ENCODE measurements around the gene KIF1C.
A peak's percentile ranks its signal among the peaks of the same experiment; 100 is the strongest.

The KIF1C gene

GRCh38 chr17:5034063-5034462, 36.3 kb downstream of the KIF1C start:
- no peak overlapping the region for H3K9ac ChIP-seq (ENCODE audit: low read length)
- H2BK15ac ChIP-seq (replicated peaks; ENCODE audit: low read depth), result no peak overlapping the region
- no peak overlapping the region for H2BK120ac ChIP-seq (ENCODE audit: low read depth, low read length)
- no peaks in the 10 kb centered on the region for H3K79me2 ChIP-seq (ENCODE audit: control insufficient read depth, insufficient read depth, low read length)
- H3K4ac ChIP-seq (ENCODE audit: low read depth, low read length), result no peak overlapping the region
- no peak overlapping the region for H3K18ac ChIP-seq (ENCODE audit: low read length)
- H4K8ac ChIP-seq (ENCODE audit: low read depth, low read length), result no peak overlapping the region
- H3K4me2 ChIP-seq (ENCODE audit: low read length), result no peak overlapping the region
- no CpG with 5 or more reads among the region's 5 CpGs for WGBS (ENCODE audit: extremely low coverage, insufficient coverage, low lambda C conversion rate)
- no peak for DNase-seq
- no peaks in the 10 kb centered on the region for H3K79me1 ChIP-seq (ENCODE audit: low read length)
- no peaks in the 10 kb centered on the region for H3K4me1 ChIP-seq (ENCODE audit: control insufficient read depth, low read depth, low read length)
- H3K27me3 ChIP-seq (ENCODE audit: insufficient read depth, low read length, poor library complexity), result no peaks in the 10 kb centered on the region
- no peak overlapping the region for H3K56ac ChIP-seq (ENCODE audit: low read length)
- no peaks in the 10 kb centered on the region for H3K36me3 ChIP-seq (ENCODE audit: control insufficient read depth, insufficient read depth, low read length)
- no peak overlapping the region for H2BK5ac ChIP-seq (ENCODE audit: low read length)
- no peak overlapping the region for H4K5ac ChIP-seq (ENCODE audit: low read length)
- no peak overlapping the region for H3K27ac ChIP-seq (ENCODE audit: low read depth, low read length)
- H3K4me3 ChIP-seq (ENCODE audit: low read length), result no peak overlapping the region
- H2AK5ac ChIP-seq (ENCODE audit: low read length), result no peak overlapping the region
- H3K23ac ChIP-seq (ENCODE audit: low read length), result no peak overlapping the region

DNA sequence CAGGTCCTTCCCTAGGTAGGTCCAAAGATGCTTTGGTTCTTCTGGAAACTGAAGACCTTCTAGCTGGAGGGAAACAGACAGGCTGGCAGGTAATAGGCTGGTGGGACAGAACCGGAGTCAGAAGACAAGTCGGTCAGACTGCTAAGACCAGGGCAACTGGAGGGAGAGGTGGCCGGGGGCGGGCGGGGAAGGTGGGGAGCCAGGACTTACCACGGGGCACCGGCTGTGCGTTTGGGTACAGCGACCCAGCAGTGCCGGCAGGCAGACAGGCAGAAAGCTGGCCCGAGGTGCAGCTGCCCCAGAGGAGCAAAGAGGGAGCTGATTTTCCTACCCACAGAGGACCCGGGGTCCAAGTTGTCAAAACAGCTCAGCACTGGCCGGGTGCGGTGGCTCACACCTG, 36.9 kb downstream of the KIF1C start:
- DNase-seq, result no peak
- no peak overlapping the region for H3K4ac ChIP-seq (ENCODE audit: low read depth, low read length)
- H4K5ac ChIP-seq (ENCODE audit: low read length), result no peak overlapping the region
- H2BK15ac ChIP-seq (replicated peaks; ENCODE audit: low read depth), result no peak overlapping the region
- no CpG with 5 or more reads among the region's 14 CpGs for WGBS (ENCODE audit: extremely low coverage, insufficient coverage, low lambda C conversion rate)
- no peak overlapping the region for H2AK5ac ChIP-seq (ENCODE audit: low read length)
- H3K18ac ChIP-seq (ENCODE audit: low read length), result no peak overlapping the region
- no peaks in the 10 kb centered on the region for H3K79me1 ChIP-seq (ENCODE audit: low read length)
- H3K27ac ChIP-seq (ENCODE audit: low read depth, low read length), result no peak overlapping the region
- H2BK120ac ChIP-seq (ENCODE audit: low read depth, low read length), result no peak overlapping the region
- no peaks in the 10 kb centered on the region for H3K79me2 ChIP-seq (ENCODE audit: control insufficient read depth, insufficient read depth, low read length)
- no peaks in the 10 kb centered on the region for H3K27me3 ChIP-seq (ENCODE audit: insufficient read depth, low read length, poor library complexity)
- no peak overlapping the region for H3K4me3 ChIP-seq (ENCODE audit: low read length)
- H3K36me3 ChIP-seq (ENCODE audit: control insufficient read depth, insufficient read depth, low read length), result no peaks in the 10 kb centered on the region
- H3K4me1 ChIP-seq (ENCODE audit: control insufficient read depth, low read depth, low read length), result no peaks in the 10 kb centered on the region
- no peak overlapping the region for H2BK5ac ChIP-seq (ENCODE audit: low read length)
- H3K56ac ChIP-seq (ENCODE audit: low read length), result no peak overlapping the region
- H3K9ac ChIP-seq (ENCODE audit: low read length), result no peak overlapping the region
- no peak overlapping the region for H4K8ac ChIP-seq (ENCODE audit: low read depth, low read length)
- H3K4me2 ChIP-seq (ENCODE audit: low read length), result no peak overlapping the region
- H3K23ac ChIP-seq (ENCODE audit: low read length), result no peak overlapping the region

DNA sequence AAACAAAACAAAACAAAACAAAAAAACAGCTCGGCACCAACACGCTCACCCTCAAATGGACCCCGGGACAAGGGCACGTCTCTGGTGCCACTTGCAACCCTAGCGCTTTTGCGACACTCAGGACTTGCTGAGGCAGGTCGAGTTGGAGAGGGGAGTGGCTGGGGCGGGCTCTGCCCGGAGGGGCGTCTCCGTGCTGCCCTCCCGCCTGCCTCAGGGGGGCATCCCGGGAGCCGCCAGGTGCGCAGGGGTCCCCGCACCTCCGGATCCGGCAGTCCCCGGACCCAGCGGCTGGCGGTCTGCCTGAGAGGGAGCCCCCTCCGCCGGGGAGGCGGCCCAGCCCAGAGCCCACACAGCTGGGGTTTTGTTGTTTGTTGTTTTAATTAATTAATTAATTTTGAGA, 37.6 kb downstream of the KIF1C start, which contains the start of gene SLC52A1:
SLC52A1 (minus strand) TSS at position 112 of the 400 bp plus-strand sequence. CDS start 820 bp downstream, outside the sequence.
- no peak within 1 kb of the TSS for H2BK15ac ChIP-seq (replicated peaks; ENCODE audit: low read depth)
- no peak within 1 kb of the TSS for H2AK5ac ChIP-seq (ENCODE audit: low read length)
- H3K27me3 ChIP-seq (ENCODE audit: insufficient read depth, low read length, poor library complexity), result no peaks in the 10 kb centered on the region
- H3K9ac ChIP-seq (ENCODE audit: low read length), result no peak within 1 kb of the TSS
- H3K79me1 ChIP-seq (ENCODE audit: low read length), result no peaks in the 10 kb centered on the region
- no peak for DNase-seq
- H4K8ac ChIP-seq (ENCODE audit: low read depth, low read length), result no peak within 1 kb of the TSS
- no peak within 1 kb of the TSS for H3K4me3 ChIP-seq (ENCODE audit: low read length)
- no peak within 1 kb of the TSS for H4K5ac ChIP-seq (ENCODE audit: low read length)
- H3K36me3 ChIP-seq (ENCODE audit: control insufficient read depth, insufficient read depth, low read length), result no peaks in the 10 kb centered on the region
- no peak within 1 kb of the TSS for H3K4me2 ChIP-seq (ENCODE audit: low read length)
- H3K18ac ChIP-seq (ENCODE audit: low read length), result no peak within 1 kb of the TSS
- H3K4me1 ChIP-seq (ENCODE audit: control insufficient read depth, low read depth, low read length), result no peaks in the 10 kb centered on the region
- no CpG with 5 or more reads among the region's 24 CpGs for WGBS (ENCODE audit: extremely low coverage, insufficient coverage, low lambda C conversion rate)
- no peak within 1 kb of the TSS for H3K4ac ChIP-seq (ENCODE audit: low read depth, low read length)
- no peaks in the 10 kb centered on the region for H3K79me2 ChIP-seq (ENCODE audit: control insufficient read depth, insufficient read depth, low read length)
- no peak within 1 kb of the TSS for H2BK5ac ChIP-seq (ENCODE audit: low read length)
- H3K56ac ChIP-seq (ENCODE audit: low read length), result peak within 1 kb of the TSS; percentile 15
- no peak within 1 kb of the TSS for H3K23ac ChIP-seq (ENCODE audit: low read length)
- H2BK120ac ChIP-seq (ENCODE audit: low read depth, low read length), result no peak within 1 kb of the TSS
- H3K27ac ChIP-seq (ENCODE audit: low read depth, low read length), result no peak within 1 kb of the TSS

- no peak for DNase-seq
- Histone ChIP-seq H3K27ac (ENCODE audit: low read depth, low read length) (no peak overlapping the region), H2BK5ac (ENCODE audit: low read length) (no peak overlapping the region), H3K23ac (ENCODE audit: low read length) (no peak overlapping the region), H4K8ac (ENCODE audit: low read depth, low read length) (no peak overlapping the region), H3K9ac (ENCODE audit: low read length) (no peak overlapping the region), H3K4me1 (ENCODE audit: control insufficient read depth, low read depth, low read length) (no peaks in the 10 kb centered on the region), H3K36me3 (ENCODE audit: control insufficient read depth, insufficient read depth, low read length) (no peaks in the 10 kb centered on the region), H3K4ac (ENCODE audit: low read depth, low read length) (no peak overlapping the region), H3K27me3 (ENCODE audit: insufficient read depth, low read length, poor library complexity) (no peaks in the 10 kb centered on the region), H3K56ac (ENCODE audit: low read length) (no peak overlapping the region), H2BK15ac (replicated peaks; ENCODE audit: low read depth) (no peak overlapping the region), H3K79me1 (ENCODE audit: low read length) (no peaks in the 10 kb centered on the region), H4K5ac (ENCODE audit: low read length) (no peak overlapping the region), H3K4me2 (ENCODE audit: low read length) (no peak overlapping the region), H3K4me3 (ENCODE audit: low read length) (no peak overlapping the region), H3K18ac (ENCODE audit: low read length) (no peak overlapping the region), H2BK120ac (ENCODE audit: low read depth, low read length) (no peak overlapping the region), H3K79me2 (ENCODE audit: control insufficient read depth, insufficient read depth, low read length) (no peaks in the 10 kb centered on the region), H2AK5ac (ENCODE audit: low read length) (no peak overlapping the region)
- no CpG with 5 or more reads among the region's 15 CpGs for WGBS (ENCODE audit: extremely low coverage, insufficient coverage, low lambda C conversion rate)
Observed at GRCh38 chr17:5042157-5043022, 44.6 kb downstream of the KIF1C start.

DNA sequence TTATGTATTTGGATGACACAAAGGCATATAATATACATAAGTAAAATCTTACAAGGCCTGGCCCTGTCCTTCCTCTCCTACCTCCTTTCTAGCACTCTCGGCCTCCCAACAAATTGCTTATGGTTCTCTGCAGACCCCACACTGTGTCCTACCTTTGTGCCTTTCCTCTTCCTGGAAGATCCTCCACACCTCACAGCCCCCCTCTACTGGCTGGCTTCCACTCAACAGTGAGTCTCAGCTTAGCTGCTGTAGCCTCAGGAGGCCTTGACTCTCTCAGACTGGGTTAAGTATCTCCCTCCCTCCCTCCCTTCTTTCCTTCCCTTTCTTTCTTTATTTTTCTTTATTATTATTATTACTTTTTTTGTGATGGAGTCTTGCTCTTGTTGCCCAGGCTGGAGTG, 45.8 kb downstream of the KIF1C start:
- Histone ChIP-seq H2BK15ac (replicated peaks; ENCODE audit: low read depth) (no peak overlapping the region), H2AK5ac (ENCODE audit: low read length) (no peak overlapping the region), H2BK120ac (ENCODE audit: low read depth, low read length) (no peak overlapping the region), H3K79me1 (ENCODE audit: low read length) (no peaks in the 10 kb centered on the region), H4K8ac (ENCODE audit: low read depth, low read length) (no peak overlapping the region), H3K27ac (ENCODE audit: low read depth, low read length) (no peak overlapping the region), H3K18ac (ENCODE audit: low read length) (no peak overlapping the region), H3K23ac (ENCODE audit: low read length) (no peak overlapping the region), H3K36me3 (ENCODE audit: control insufficient read depth, insufficient read depth, low read length) (no peaks in the 10 kb centered on the region), H3K4ac (ENCODE audit: low read depth, low read length) (no peak overlapping the region), H3K4me1 (ENCODE audit: control insufficient read depth, low read depth, low read length) (no peaks in the 10 kb centered on the region), H3K4me3 (ENCODE audit: low read length) (no peak overlapping the region), H2BK5ac (ENCODE audit: low read length) (no peak overlapping the region), H3K4me2 (ENCODE audit: low read length) (no peak overlapping the region), H3K79me2 (ENCODE audit: control insufficient read depth, insufficient read depth, low read length) (no peaks in the 10 kb centered on the region), H3K9ac (ENCODE audit: low read length) (no peak overlapping the region), H3K27me3 (ENCODE audit: insufficient read depth, low read length, poor library complexity) (no peaks in the 10 kb centered on the region), H3K56ac (ENCODE audit: low read length) (no peak overlapping the region), H4K5ac (ENCODE audit: low read length) (no peak overlapping the region)
- peak; percentile 47 for DNase-seq
- no CpG with 5 or more reads among the region's 1 CpG for WGBS (ENCODE audit: extremely low coverage, insufficient coverage, low lambda C conversion rate)

DNA sequence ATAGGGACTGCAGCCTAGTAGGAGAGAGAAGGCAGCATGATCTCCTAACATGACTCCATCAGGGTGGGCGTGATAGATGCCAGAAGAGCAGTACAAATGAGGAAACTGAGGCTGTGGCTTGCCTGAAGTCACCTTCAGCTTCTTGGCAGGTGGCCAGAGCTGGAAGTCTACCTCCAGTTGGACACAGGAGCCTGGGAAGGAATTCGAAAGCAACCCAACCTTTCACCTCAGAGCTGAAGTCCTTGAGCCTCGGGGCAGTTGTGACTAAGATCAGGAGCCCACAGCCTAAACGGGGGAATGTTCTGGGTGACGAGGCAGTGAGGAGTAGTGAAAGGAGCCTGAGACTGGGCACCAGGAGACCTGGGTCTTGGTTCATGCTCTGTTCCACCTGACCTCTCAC, 46.9 kb downstream of the KIF1C start:
- Histone ChIP-seq H3K4me3 (ENCODE audit: low read length) (no peak overlapping the region), H2BK15ac (replicated peaks; ENCODE audit: low read depth) (no peak overlapping the region), H3K4ac (ENCODE audit: low read depth, low read length) (no peak overlapping the region), H3K56ac (ENCODE audit: low read length) (no peak overlapping the region), H4K8ac (ENCODE audit: low read depth, low read length) (no peak overlapping the region), H3K27me3 (ENCODE audit: insufficient read depth, low read length, poor library complexity) (no peaks in the 10 kb centered on the region), H3K79me1 (ENCODE audit: low read length) (no peaks in the 10 kb centered on the region), H3K4me2 (ENCODE audit: low read length) (no peak overlapping the region), H3K23ac (ENCODE audit: low read length) (no peak overlapping the region), H3K18ac (ENCODE audit: low read length) (no peak overlapping the region), H3K9ac (ENCODE audit: low read length) (no peak overlapping the region), H3K27ac (ENCODE audit: low read depth, low read length) (no peak overlapping the region), H2BK5ac (ENCODE audit: low read length) (no peak overlapping the region), H3K4me1 (ENCODE audit: control insufficient read depth, low read depth, low read length) (no peaks in the 10 kb centered on the region), H2BK120ac (ENCODE audit: low read depth, low read length) (no peak overlapping the region), H4K5ac (ENCODE audit: low read length) (no peak overlapping the region), H2AK5ac (ENCODE audit: low read length) (no peak overlapping the region), H3K36me3 (ENCODE audit: control insufficient read depth, insufficient read depth, low read length) (no peaks in the 10 kb centered on the region), H3K79me2 (ENCODE audit: control insufficient read depth, insufficient read depth, low read length) (no peaks in the 10 kb centered on the region)
- no peak for DNase-seq
- no CpG with 5 or more reads among the region's 5 CpGs for WGBS (ENCODE audit: extremely low coverage, insufficient coverage, low lambda C conversion rate)
